Renal cortical epithelial cell (primary cell): Measurements from ENCODE around the gene PSTPIP2. TPM values are rescaled to one million over a fixed set of nuclear protein-coding genes. Genes with fewer than 3 reads are reported as not detected.
A peak's percentile ranks its signal among the peaks of the same experiment; 100 is the strongest.

Experiments used
- DNase-seq: peaks from one replicate; pipeline ENCODE4 v3.0.0-alpha.2; 2011; ENCODE audit warnings: low read depth
- total RNA-seq: library from RNA; depleted of rRNA; stranded (reverse); fragments of >200 nt; gene quantifications from 2 replicates; pipeline ENCODE4 v1.2.3, GENCODE V29; 2014

PSTPIP2 gene
- total RNA-seq, 1 donor from 2014 or later = 28.9 TPM

DNA sequence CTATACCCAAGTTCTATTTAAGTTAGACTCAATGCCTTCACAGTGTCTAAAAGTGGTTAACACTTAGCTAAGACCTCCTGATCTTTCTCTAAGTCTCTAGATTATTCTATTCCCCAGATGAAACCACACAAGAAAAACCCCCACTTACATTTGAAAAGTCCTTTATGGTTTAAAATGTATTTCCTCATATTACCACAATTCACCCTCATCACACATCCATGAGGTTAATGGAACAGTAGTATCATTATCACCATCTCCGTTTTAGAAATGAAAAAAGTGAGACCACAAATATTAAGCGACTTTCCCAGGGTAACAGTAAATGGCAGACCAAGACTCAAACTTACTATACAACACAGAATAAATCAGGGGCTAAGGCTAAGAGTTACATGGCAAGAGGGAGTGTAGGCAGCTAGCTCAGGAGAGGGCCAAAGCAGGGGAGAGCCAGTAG lies 133.5 kb downstream of the PSTPIP2 start:
- no peak for DNase-seq

DNA sequence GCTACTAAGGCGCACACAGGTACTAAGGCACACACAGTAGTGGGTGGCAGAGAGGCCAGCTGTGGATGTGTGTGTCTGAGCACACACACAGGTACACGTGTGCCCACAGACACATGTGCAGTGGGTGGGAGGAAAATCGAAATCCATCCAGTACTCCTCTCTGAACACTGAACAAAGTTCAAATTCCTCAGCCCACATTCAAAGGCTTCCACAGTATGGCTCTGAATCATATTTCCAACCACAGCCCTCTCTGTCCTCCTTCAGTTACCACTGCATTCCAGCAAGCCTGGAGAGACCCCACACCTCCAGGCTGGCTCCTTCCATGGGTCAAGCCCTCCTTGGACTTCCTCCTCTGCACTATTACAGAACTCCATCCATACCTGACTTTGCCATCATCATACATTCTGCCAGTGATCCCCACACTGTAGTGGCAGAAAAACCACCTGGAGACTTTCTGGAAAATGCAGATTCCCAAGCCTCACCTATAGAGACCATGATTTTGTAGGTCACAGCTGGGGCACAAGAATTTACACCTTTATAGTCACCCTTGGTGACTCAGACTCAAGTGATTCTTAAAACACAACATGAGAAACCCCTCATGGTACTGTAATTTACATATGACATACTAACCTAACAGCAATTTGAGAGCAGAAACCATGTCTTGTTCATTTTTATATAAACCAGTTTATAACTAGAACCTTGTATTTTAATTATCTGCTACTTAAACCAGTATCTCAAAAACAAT lies 136.3 kb downstream of the PSTPIP2 start:
- DNase-seq = peak; percentile 85

Other genes with a start within 250 kb of the PSTPIP2 start
- gene SIGLEC15, start 246.6 kb downstream of the PSTPIP2 start, total RNA-seq = 1.1 and 2.1 TPM in 2 replicates
- gene EPG5, start 104.9 kb downstream of the PSTPIP2 start, total RNA-seq = 21.9 and 44.0 TPM in 2 replicates
- gene ATP5F1A, start 26.0 kb upstream of the PSTPIP2 start, total RNA-seq = 1,050 and 1,307 TPM in 2 replicates
- 51.3 and 85.3 TPM in 2 replicates for gene HAUS1, start 32.1 kb upstream of the PSTPIP2 start, total RNA-seq